Activated CD4-positive, alpha-beta T cell treated with anti-CD3 and anti-CD28 coated beads, Interleukin-2, amount 50 U/mL, for 16 hours (primary cell): Measurements from ENCODE around the gene FBN1.

Experiments
- DNase-seq: peaks from one replicate; pipeline ENCODE4 v3.0.0-alpha.2; 2020

Gene FBN1

GRCh38 chr15:48419896-48420295, 225.6 kb downstream of the FBN1 start:
- no peak for DNase-seq

GRCh38 chr15:48418343-48418742, 227.2 kb downstream of the FBN1 start:
- DNase-seq: no peak

- no peak for DNase-seq
Measured at GRCh38 chr15:48416301-48416700, 229.2 kb downstream of the FBN1 start.

GRCh38 chr15:48415036-48415886, 230.2 kb downstream of the FBN1 start:
- no peak for DNase-seq

- DNase-seq: no peak
Measured at GRCh38 chr15:48414015-48414414, 231.5 kb downstream of the FBN1 start.

GRCh38 chr15:48413304-48413703, 232.2 kb downstream of the FBN1 start:
- DNase-seq: no peak

GRCh38 chr15:48411971-48412591, 233.4 kb downstream of the FBN1 start:
- DNase-seq: no peak

GRCh38 chr15:48409623-48410022, 235.9 kb downstream of the FBN1 start:
- no peak for DNase-seq

- no peak for DNase-seq
Measured at GRCh38 chr15:48408327-48408726, 237.2 kb downstream of the FBN1 start.

- no peak for DNase-seq
Measured at GRCh38 chr15:48407646-48408045, 237.9 kb downstream of the FBN1 start.

- DNase-seq: no peak
Measured at GRCh38 chr15:48406911-48407310, 238.6 kb downstream of the FBN1 start.

GRCh38 chr15:48406266-48406891, 239.1 kb downstream of the FBN1 start:
- DNase-seq: no peak

- DNase-seq: no peak
Measured at GRCh38 chr15:48402427-48403177, 242.9 kb downstream of the FBN1 start.

- DNase-seq: no peak
Measured at GRCh38 chr15:48400086-48400485, 245.4 kb downstream of the FBN1 start.

GRCh38 chr15:48397841-48398240, 247.7 kb downstream of the FBN1 start:
- no peak for DNase-seq

- DNase-seq: no peak
Measured at GRCh38 chr15:48396020-48396419, 249.5 kb downstream of the FBN1 start.

- DNase-seq: no peak
Measured at GRCh38 chr15:48395521-48396011, 249.9 kb downstream of the FBN1 start.

GRCh38 chr15:48394970-48395369, 250.5 kb downstream of the FBN1 start:
- DNase-seq: no peak

GRCh38 chr15:48393645-48394506, 251.6 kb downstream of the FBN1 start:
- DNase-seq: no peak

- no peak for DNase-seq
Measured at GRCh38 chr15:48392356-48392755, 253.2 kb downstream of the FBN1 start.

GRCh38 chr15:48391950-48392349, 253.6 kb downstream of the FBN1 start:
- no peak for DNase-seq

- no peak for DNase-seq
Measured at GRCh38 chr15:48389691-48390143, 255.8 kb downstream of the FBN1 start.
